Neuronal stem cell (in vitro differentiated cells): ENCODE data around the gene DNM3.

ENCODE experiments used
- DNase-seq: peaks from one replicate; pipeline ENCODE4 v3.0.0-alpha.2; 2013; ENCODE audit warnings: low spot score
- H2AFZ ChIP-seq: one replicate; pipeline ENCODE4 v1.6.1; 2013; ENCODE audit warnings: mild to moderate bottlenecking, low read length, inconsistent platforms
- H2AK5ac ChIP-seq: 2 replicates; pipeline ENCODE4 v1.6.1; 2013; ENCODE audit warnings: low read depth, mild to moderate bottlenecking, inconsistent platforms, low read length, moderate library complexity, mixed read lengths
- H2BK120ac ChIP-seq: 2 replicates; pipeline ENCODE4 v1.6.1; 2013; ENCODE audit warnings: low read depth, mild to moderate bottlenecking, inconsistent platforms, low read length, moderate library complexity, mixed read lengths
- H2BK12ac ChIP-seq: one replicate; pipeline ENCODE4 v1.6.1; 2013; ENCODE audit warnings: low read length, inconsistent platforms
- H2BK15ac ChIP-seq: 2 replicates; pipeline ENCODE4 v1.6.1; 2013; ENCODE audit warnings: mild to moderate bottlenecking, low read length, inconsistent platforms, mixed read lengths
- H2BK5ac ChIP-seq: one replicate; pipeline ENCODE4 v1.6.1; 2013; ENCODE audit warnings: inconsistent platforms, mild to moderate bottlenecking, low read length, moderate library complexity
- H3K14ac ChIP-seq: one replicate; pipeline ENCODE4 v1.6.1; 2013; ENCODE audit warnings: low read length, inconsistent platforms
- H3K18ac ChIP-seq: 2 replicates; pipeline ENCODE4 v1.6.1; 2013; ENCODE audit warnings: low read length, inconsistent platforms
- H3K23ac ChIP-seq: 2 replicates; pipeline ENCODE4 v1.6.1; 2013; ENCODE audit warnings: low read depth, mild to moderate bottlenecking, mixed read lengths, low read length, inconsistent platforms; ENCODE audit not compliant: poor library complexity
- H3K27ac ChIP-seq: replicated peaks from 3 replicates; pipeline ENCODE4 v1.5.1; 2013; ENCODE audit warnings: low read length, inconsistent platforms
- H3K27me3 ChIP-seq, 3 experiments: 2 replicates each; pipeline ENCODE4 v1.6.1; 2013; ENCODE audit warnings: low read length in 3 of 3, mild to moderate bottlenecking in 2 of 3, inconsistent platforms in 1 of 3, low read depth in 1 of 3, mixed read lengths in 1 of 3, moderate library complexity in 1 of 3; ENCODE audit not compliant: control insufficient read depth in 3 of 3, insufficient read depth in 3 of 3
- H3K36me3 ChIP-seq, 2 donors: replicated peaks in 1 of 2; 2 replicates each; pipeline ENCODE4 v1.6.1; 2013; ENCODE audit warnings: low read length in 2 of 2; ENCODE audit not compliant: control insufficient read depth in 2 of 2, insufficient read depth in 2 of 2
- H3K4ac ChIP-seq: 2 replicates; pipeline ENCODE4 v1.6.1; 2013; ENCODE audit warnings: inconsistent platforms, mild to moderate bottlenecking, low read length, moderate library complexity
- H3K4me1 ChIP-seq, 2 donors: 1 replicate in 1 of 2; 2 replicates in 1 of 2; pipeline ENCODE4 v1.6.1; 2013; ENCODE audit warnings: low read length in 2 of 2, low read depth in 1 of 2; ENCODE audit not compliant: control insufficient read depth in 2 of 2, insufficient read depth in 1 of 2
- H3K4me2 ChIP-seq: one replicate; pipeline ENCODE4 v1.6.1; 2013; ENCODE audit warnings: mild to moderate bottlenecking, low read length, inconsistent platforms; ENCODE audit not compliant: insufficient read depth, poor library complexity, severe bottlenecking
- H3K4me3 ChIP-seq, 2 donors: 2 replicates each; pipeline ENCODE4 v1.5.1; 2013; ENCODE audit warnings: low read length in 2 of 2, mild to moderate bottlenecking in 2 of 2, inconsistent platforms in 1 of 2, moderate library complexity in 1 of 2
- H3K79me1 ChIP-seq: one replicate; pipeline ENCODE4 v1.6.1; 2013; ENCODE audit warnings: low read depth, mild to moderate bottlenecking, inconsistent platforms, low read length, moderate library complexity
- H3K9ac ChIP-seq: one replicate; pipeline ENCODE4 v1.6.1; 2013; ENCODE audit warnings: mild to moderate bottlenecking, low read depth, low read length, inconsistent platforms; ENCODE audit not compliant: poor library complexity
- H3K9me3 ChIP-seq, 2 donors: replicated peaks in 1 of 2; 2 replicates each; pipeline versions ENCODE3 to v1.6.1; 2013; ENCODE audit warnings: low read length in 2 of 2, mild to moderate bottlenecking in 2 of 2, inconsistent platforms in 1 of 2, low read depth in 1 of 2, mixed read lengths in 1 of 2, moderate library complexity in 1 of 2; ENCODE audit not compliant: control insufficient read depth in 2 of 2, insufficient read depth in 1 of 2
- H4K8ac ChIP-seq: one replicate; pipeline ENCODE4 v1.6.1; 2013; ENCODE audit warnings: low read depth, mild to moderate bottlenecking, inconsistent platforms, low read length, moderate library complexity
- H4K91ac ChIP-seq: one replicate; pipeline ENCODE4 v1.6.1; 2013; ENCODE audit warnings: low read length, low read depth, mild to moderate bottlenecking, inconsistent platforms; ENCODE audit not compliant: poor library complexity
- WGBS, 2 donors: extraction: QIAGEN DNeasy Blood & Tissue Kit; methylation state at CpG; one replicate each; pipeline ENCODE4 v1.1.7; 2013; ENCODE audit warnings: missing lambda C conversion rate in 2 of 2, mixed read lengths in 1 of 2; ENCODE audit not compliant: insufficient read length in 2 of 2, insufficient replicate concordance in 1 of 2; ENCODE audit errors: extremely low coverage in 2 of 2; 5-methylcytosine and 5-hydroxymethylcytosine counted together

Gene DNM3

DNA sequence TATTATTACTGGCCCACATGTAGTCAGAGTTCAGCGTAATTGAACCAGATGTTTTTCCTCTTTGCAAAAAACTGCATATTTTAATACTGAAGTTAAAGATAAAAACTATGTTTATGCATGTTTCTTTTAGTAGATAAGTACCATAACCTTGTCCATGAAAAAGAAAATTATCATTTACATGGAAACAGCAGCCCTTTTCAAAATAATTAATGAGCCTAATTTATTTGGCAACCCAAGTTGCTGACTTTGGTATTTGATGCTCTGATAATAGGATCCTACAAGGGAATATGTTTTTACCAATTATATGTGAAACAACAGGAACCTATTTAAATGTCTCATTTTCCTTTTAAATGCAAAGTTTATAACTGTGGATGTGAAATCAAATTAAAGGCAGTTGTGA, 297.9 kb downstream of the DNM3 start:
- Histone ChIP-seq H3K9ac (no peak overlapping the region), H3K4me3 (no peak overlapping the region)
- no CpG with 5 or more reads among the region's 1 CpG for WGBS, 2 donors

DNA sequence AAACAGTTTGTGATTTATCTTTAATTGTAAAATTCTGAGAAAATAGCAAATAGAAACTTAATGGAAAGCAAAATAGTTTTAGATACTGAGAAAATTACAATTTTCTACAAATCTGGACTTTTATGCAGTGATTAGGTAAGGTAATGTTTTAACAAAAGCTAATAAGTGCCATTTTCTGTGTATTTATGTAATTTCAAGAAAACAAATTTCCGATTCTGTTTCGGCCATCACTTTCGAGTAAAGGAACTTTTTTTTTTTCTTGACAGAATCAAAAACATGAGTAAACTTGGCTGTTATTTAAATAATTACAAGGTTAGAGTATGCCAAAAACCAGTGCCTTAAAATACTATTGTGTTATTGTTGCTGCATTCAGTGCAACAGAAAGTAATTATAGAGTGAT, 298.8 kb downstream of the DNM3 start:
- H3K23ac ChIP-seq: no peak overlapping the region
- no peak for DNase-seq
- H3K4me3 ChIP-seq: no peak overlapping the region
- H3K36me3 ChIP-seq: no peaks in the 10 kb centered on the region
- no CpG with 5 or more reads among the region's 3 CpGs for WGBS, 2 donors
- no peak overlapping the region for H3K9ac ChIP-seq
- no peak overlapping the region for H3K4ac ChIP-seq
- no peak overlapping the region for H3K14ac ChIP-seq
- H3K4me2 ChIP-seq: no peak overlapping the region
- no peaks in the 10 kb centered on the region for H3K27me3 ChIP-seq
- no peak overlapping the region for H2BK12ac ChIP-seq
- H3K79me1 ChIP-seq: no peaks in the 10 kb centered on the region
- no peak overlapping the region for H2AFZ ChIP-seq
- no peak overlapping the region for H3K18ac ChIP-seq
- H4K8ac ChIP-seq: no peak overlapping the region
- no peak overlapping the region for H2BK5ac ChIP-seq
- no peak overlapping the region for H2AK5ac ChIP-seq
- no peaks in the 10 kb centered on the region for H3K9me3 ChIP-seq
- no peak overlapping the region for H4K91ac ChIP-seq
- no peak overlapping the region for H2BK15ac ChIP-seq
- no peak overlapping the region for H2BK120ac ChIP-seq
- H3K4me1 ChIP-seq: peaks cover 9 to 16% of the 10 kb centered on the region in 2 donors
- no peak overlapping the region for H3K27ac ChIP-seq

More for the DNA sequence above, 297.9 kb downstream of the DNM3 start:
- no peak overlapping the region for H3K14ac ChIP-seq
- H3K4ac ChIP-seq: no peak overlapping the region
- no peak overlapping the region for H2BK120ac ChIP-seq
- no peak overlapping the region for H3K18ac ChIP-seq
- no peak overlapping the region for H2BK15ac ChIP-seq
- peaks cover 4 to 14% of the 10 kb centered on the region in 2 donors for H3K4me1 ChIP-seq
- no peaks in the 10 kb centered on the region for H3K27me3 ChIP-seq
- no peak for DNase-seq
- H4K91ac ChIP-seq: no peak overlapping the region
- no peak overlapping the region for H2BK5ac ChIP-seq
- no peak overlapping the region for H4K8ac ChIP-seq
- no peak overlapping the region for H2AK5ac ChIP-seq
- H3K79me1 ChIP-seq: no peaks in the 10 kb centered on the region
- H3K36me3 ChIP-seq: no peaks in the 10 kb centered on the region
- no peak overlapping the region for H3K4me2 ChIP-seq
- no peak overlapping the region for H2BK12ac ChIP-seq
- H3K23ac ChIP-seq: no peak overlapping the region
- no peaks in the 10 kb centered on the region for H3K9me3 ChIP-seq
- H2AFZ ChIP-seq: no peak overlapping the region
- no peak overlapping the region for H3K27ac ChIP-seq

DNA sequence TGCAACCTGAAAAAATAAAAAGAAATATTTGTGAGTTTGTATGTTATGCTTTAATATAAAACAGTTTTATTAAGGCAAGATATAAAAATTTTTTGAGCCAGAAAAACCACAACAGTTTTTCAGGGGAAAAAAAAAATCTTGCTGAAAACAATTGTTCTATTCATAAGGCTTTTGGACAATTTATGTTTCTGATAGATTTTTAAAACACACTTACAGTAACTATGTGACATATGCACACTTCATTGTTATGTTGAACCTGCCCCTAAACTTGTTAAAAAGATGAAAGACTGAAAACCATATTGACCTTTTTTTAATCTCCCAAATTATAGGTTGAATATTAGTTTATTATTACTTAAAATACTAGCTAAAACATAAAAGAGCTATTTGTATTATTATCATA, 299.3 kb downstream of the DNM3 start:
- H3K14ac ChIP-seq: no peak overlapping the region
- no peak for DNase-seq
- no peaks in the 10 kb centered on the region for H3K36me3 ChIP-seq
- no peak overlapping the region for H2BK12ac ChIP-seq
- no peaks in the 10 kb centered on the region for H3K79me1 ChIP-seq
- H2BK5ac ChIP-seq: no peak overlapping the region
- no peak overlapping the region for H4K91ac ChIP-seq
- no peak overlapping the region for H2BK15ac ChIP-seq
- H3K27me3 ChIP-seq: no peaks in the 10 kb centered on the region
- peak overlapping the region; percentile 76 for H2AFZ ChIP-seq
- no peak overlapping the region for H2AK5ac ChIP-seq
- H4K8ac ChIP-seq: no peak overlapping the region
- no peaks in the 10 kb centered on the region for H3K9me3 ChIP-seq
- H2BK120ac ChIP-seq: no peak overlapping the region
- no peak overlapping the region for H3K9ac ChIP-seq
- no peak overlapping the region for H3K4me3 ChIP-seq
- H3K4me2 ChIP-seq: no peak overlapping the region
- H3K27ac ChIP-seq: no peak overlapping the region
- peaks cover 9 to 20% of the 10 kb centered on the region in 2 donors for H3K4me1 ChIP-seq
- H3K4ac ChIP-seq: no peak overlapping the region
- H3K23ac ChIP-seq: no peak overlapping the region
- H3K18ac ChIP-seq: no peak overlapping the region

DNA sequence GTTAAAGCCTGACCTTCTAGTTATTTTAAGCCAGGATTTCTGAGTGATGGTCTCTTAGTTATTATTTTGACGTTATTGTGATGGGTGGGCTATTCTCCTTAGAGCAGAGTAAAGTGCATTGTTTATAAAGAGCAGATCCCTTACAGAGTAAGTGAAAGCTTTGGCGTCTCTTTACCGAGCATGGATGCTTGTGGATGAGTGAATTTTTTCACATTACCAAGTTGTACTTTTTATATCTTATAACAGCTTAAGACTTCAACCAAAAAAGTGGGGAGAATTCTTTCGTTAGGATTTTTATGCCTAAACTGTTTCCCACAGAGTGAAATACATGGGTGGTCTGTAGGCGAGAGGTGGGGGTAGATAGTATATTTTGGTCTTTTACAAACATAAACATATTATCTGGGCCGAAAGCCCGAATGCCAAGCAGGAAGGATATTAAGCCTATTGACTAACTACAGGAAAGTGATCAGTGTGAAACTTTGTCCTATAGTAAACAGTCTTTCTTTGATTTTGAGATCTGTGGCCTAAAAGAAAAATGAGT, 300.1 kb downstream of the DNM3 start:
- no peak overlapping the region for H3K18ac ChIP-seq
- H2BK12ac ChIP-seq: no peak overlapping the region
- no peak overlapping the region for H3K23ac ChIP-seq
- H2AK5ac ChIP-seq: no peak overlapping the region
- H3K9ac ChIP-seq: no peak overlapping the region
- H4K91ac ChIP-seq: no peak overlapping the region
- H2BK15ac ChIP-seq: no peak overlapping the region
- H3K9me3 ChIP-seq: no peaks in the 10 kb centered on the region
- DNase-seq: no peak
- H3K27ac ChIP-seq: no peak overlapping the region
- H3K4me3 ChIP-seq: no peak overlapping the region
- no peak overlapping the region for H4K8ac ChIP-seq
- H3K4ac ChIP-seq: no peak overlapping the region
- H3K4me1 ChIP-seq: peaks cover 9 to 20% of the 10 kb centered on the region in 2 donors
- no peaks in the 10 kb centered on the region for H3K27me3 ChIP-seq
- no peak overlapping the region for H2BK5ac ChIP-seq
- no peak overlapping the region for H3K4me2 ChIP-seq
- no peak overlapping the region for H2BK120ac ChIP-seq
- H3K14ac ChIP-seq: no peak overlapping the region
- H2AFZ ChIP-seq: peak overlapping the region; percentile 76
- no peaks in the 10 kb centered on the region for H3K36me3 ChIP-seq
- no CpG with 5 or more reads among the region's 7 CpGs for WGBS, 2 donors
- no peaks in the 10 kb centered on the region for H3K79me1 ChIP-seq
